ENCODE data around the gene CFAP69.

- TF ChIP-seq ZNF274 (IDR thresholded peaks at IDR 0.05; ENCODE audit: low read depth, low read length) (no peak), YY1 (IDR thresholded peaks at IDR 0.05; ENCODE audit: insufficient read depth, insufficient read length) (no peak)
Observed at GRCh38 chr7:90216080-90216674, 28.8 kb upstream of the CFAP69 start.
